GM18498 (cell line): Measurements from ENCODE around the gene PRR27.
A peak's percentile ranks its signal among the peaks of the same experiment; 100 is the strongest.

Experiments used
- ATAC-seq: cut with Tn5 transposase; IDR thresholded peaks from one replicate; pipeline ENCODE4 v1.9.1; 2021; ENCODE audit warnings: mild to moderate bottlenecking, moderate library complexity; ENCODE audit not compliant: unreplicated experiment

The PRR27 gene

DNA sequence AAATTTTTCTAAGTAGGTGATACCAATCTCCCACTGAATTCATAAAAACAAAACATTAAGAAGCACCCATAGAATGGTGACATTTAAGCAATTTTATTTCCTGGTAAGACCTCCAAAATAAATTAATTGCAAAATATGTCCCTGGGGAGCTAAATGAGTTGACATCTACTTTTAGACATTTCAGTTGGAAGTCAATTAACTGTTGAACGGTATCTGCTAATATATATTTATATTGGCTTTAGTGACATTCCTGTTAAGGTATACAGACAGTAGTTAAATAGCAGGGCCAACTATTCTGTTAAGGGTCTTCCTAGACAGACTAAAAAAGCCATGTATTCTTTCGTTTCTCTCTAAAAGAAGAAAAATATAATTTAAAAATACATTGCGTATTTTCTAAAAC, at the start of gene PRR27:
TSS of gene PRR27 (plus strand) at position 301 of the 400 bp plus-strand sequence. CDS start 139 bp downstream, outside the sequence.
- no peak for ATAC-seq

GRCh38 chr4:70110917-70111316, 43.1 kb upstream of the PRR27 start:
- ATAC-seq = no peak

GRCh38 chr4:70113656-70114055, 40.4 kb upstream of the PRR27 start:
- ATAC-seq = no peak

GRCh38 chr4:70114096-70114495, 39.9 kb upstream of the PRR27 start:
- ATAC-seq = no peak

DNA sequence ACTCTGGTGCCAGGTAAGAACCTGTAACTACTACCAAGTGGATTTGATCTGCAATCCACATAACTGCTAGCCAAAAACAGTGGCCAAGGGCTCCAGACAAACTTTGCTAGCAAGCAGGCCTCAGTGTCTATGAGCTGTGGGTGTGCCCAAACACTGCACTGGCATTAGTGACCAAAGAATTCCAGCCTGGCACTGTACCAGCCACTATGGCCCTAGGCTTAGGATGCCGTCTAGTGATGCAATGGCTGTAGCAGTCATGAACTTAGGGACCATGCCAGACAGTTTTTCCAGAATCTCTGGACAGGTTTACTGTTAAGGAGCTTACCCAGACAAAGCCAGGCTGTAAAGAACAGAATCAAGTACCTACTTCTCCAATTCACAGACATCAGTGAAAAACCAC, 33.7 kb upstream of the PRR27 start:
- no peak for ATAC-seq

DNA sequence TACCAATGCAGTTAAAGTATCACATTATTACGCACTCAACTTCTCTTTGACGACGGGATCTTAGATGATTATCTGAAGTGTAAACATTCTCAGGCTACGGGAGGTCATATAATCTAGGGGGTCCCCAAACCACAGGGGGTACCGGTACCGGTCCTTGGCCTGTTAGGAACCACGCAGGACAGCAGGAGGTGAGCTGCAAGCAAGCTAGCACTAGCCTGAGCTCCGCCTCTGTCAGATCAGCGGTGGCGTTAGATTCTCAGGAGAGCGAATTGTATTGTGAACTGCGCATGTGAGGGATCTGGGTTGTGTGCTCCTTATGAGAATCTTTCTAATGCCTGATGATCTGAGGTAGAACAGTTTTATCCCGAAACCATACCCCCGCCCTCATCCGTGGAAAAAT, 20.6 kb upstream of the PRR27 start:
- no peak for ATAC-seq

DNA sequence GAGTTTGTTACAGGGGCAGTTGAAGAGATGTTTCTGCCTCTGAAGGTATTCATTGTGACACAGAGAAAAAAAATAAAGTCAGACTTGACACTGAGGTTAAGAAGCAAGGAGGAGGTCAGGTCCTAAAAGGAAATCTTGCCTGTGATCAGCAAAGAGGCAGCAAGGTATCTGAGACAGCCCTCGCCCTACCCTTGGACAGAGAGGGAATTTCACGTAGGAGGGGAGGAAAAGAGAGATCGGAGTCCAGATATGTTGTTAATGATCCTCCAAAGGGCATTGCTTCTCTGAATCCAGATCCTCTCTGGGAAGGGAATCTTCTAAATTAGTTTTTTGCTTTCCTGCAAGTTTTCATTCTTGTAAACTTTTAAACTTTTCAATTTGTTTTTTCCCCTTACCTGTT, 15.3 kb upstream of the PRR27 start:
- no peak for ATAC-seq

DNA sequence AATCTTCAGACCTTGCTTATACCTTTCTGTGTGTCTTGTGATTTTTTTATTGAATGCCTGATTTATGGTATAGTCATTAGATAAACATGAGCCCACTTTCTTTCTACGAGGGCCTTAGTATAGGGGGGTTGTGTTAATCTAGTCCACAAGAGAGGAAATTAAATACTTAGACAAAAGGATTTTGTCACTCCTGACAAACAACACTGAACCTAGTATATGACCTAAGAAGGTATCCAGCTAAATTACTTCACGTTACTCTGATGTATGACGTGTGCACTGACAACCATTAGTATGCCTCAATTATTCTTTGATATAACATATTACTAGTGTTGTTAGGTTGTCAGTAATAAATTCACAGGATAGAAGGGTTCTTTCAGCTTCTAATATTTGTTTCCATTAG, 2.8 kb upstream of the PRR27 start:
- no peak for ATAC-seq

DNA sequence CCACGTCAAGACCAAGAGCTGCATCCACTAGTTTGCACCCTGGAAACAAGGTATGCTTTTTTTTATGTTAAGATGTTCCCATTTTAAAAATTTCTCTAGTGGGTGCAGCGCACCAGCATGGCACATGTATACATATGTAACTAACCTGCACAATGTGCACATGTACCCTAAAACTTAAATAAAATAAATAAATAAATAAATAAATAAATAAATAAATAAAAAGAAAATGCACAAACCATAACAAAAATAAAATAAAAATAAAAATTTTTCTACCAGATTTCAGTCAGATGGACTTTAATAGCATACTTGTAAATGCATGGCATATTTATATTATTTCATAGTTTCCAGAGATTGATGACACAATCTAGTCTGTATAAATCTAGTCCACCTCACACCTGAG, 1.9 kb upstream of the PRR27 start:
- ATAC-seq = no peak

DNA sequence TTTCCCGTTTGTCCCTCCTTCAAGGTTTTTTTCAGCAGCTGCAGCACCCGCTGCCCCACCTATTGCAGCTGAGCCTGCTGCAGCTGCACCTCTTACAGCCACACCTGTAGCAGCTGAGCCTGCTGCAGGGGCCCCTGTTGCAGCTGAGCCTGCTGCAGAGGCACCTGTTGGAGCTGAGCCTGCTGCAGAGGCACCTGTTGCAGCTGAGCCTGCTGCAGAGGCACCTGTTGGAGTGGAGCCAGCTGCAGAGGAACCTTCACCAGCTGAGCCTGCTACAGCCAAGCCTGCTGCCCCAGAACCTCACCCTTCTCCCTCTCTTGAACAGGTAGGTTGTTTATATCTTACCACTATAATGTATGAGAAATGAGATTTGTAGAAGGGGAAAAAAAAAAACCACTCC, 4.5 kb downstream of the PRR27 start:
- ATAC-seq = no peak

- no peak for ATAC-seq
Measured at GRCh38 chr4:70177090-70177489, 23.1 kb downstream of the PRR27 start.

DNA sequence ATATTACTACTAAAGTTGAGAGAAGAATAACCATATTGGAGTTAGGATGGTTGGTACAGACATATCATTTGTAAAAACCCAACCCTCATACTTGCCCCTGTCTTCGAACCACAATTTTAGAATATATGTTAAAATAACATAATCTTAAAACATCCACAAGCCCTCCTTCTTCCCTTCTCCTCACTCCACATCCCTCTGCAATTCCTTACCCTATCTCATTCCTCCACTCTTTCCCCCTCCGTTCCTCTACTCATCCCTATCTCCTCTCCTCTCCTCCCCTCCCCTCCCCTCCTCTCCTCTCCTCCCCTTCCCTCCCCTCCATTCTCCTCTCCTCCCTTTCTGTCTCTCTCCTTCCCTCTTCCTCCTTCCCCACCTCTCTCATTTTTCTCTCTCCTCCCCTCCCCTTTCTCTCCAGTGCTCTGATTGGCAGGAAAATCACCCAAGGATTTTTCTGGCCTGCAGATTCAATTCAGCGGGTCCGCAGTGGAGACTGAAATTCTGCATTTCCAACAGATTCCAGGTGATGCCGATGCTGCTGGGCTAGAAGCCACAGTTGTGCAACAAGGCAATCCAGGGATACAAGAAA, 24.1 kb downstream of the PRR27 start:
- no peak for ATAC-seq

- no peak for ATAC-seq
Measured at GRCh38 chr4:70179811-70180210, 25.8 kb downstream of the PRR27 start.

DNA sequence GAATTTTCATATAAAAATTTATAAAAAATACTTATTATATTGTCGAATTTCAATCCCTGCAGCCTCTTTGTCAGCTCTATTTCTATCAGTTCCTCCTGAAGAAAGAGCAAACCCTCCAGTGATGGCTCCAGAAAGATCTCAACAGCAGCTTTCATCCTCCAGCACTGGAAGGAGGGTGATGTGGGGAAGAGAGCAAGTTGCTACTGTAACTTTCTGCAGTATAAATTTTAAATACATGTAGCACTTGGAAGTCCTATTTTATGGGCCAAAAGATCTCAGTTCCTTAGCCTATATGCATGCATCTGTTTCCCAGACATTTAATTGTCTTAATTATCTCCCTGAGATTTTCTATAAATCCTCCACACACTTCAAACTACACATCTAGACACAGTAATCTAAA, 27.8 kb downstream of the PRR27 start:
- no peak for ATAC-seq

GRCh38 chr4:70182517-70183167, 28.6 kb downstream of the PRR27 start:
- no peak for ATAC-seq

DNA sequence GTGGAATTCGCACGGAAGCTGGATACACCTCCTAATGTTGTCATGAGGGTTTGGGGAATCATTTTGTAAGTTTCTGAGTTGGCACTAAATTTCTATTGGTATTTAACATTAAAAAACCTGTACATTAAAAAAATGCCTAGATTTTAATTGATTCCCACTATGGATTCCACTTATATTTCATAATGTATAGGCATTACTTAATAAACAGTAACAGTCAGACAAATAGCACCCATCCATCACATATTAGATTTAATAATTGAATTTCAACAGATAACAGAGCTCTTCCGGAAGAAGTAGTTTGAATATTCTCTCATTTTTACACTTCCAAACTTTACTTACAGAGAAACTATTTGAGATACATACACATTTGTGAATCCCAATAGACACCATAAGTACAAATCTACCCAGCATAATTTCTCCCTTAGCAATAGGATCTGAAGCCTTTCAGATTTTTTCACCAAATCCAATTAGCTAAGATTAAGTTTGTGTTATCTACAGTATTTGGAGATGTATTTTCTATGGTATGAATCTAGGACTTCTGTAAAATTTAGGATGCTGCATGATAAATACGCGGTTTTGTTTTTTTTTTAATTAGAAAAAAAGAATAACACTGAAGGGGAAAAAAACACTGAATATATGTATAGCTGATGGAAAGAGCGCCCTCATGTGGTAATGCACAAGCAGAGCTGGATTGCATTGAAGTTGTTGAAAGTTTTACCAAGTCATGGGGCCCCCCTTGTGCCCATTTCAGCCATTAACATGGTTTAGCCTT, 29.3 kb downstream of the PRR27 start:
- peak; percentile 81 for ATAC-seq

GRCh38 chr4:70183940-70184246, 29.9 kb downstream of the PRR27 start:
- ATAC-seq = no peak

DNA sequence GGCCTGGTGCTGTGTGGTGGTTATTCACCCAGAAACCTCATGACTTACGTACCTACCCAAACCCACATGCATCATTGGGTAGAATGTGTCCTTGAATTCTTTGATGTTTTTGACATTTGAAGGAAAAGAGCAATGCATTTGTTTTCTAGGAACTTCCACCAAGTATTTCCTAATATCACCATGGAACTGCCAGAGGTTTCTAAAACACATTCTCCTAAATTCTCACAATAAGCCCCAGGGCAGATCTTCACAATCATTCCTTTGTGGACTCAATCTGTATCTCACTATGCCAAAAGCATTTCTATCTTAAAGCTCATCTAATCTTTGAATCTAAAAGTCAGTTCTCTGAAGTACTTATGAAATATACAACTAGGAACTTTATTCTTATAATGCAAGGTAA, 33.2 kb downstream of the PRR27 start:
- no peak for ATAC-seq

GRCh38 chr4:70190579-70190978, 36.5 kb downstream of the PRR27 start:
- no peak for ATAC-seq

DNA sequence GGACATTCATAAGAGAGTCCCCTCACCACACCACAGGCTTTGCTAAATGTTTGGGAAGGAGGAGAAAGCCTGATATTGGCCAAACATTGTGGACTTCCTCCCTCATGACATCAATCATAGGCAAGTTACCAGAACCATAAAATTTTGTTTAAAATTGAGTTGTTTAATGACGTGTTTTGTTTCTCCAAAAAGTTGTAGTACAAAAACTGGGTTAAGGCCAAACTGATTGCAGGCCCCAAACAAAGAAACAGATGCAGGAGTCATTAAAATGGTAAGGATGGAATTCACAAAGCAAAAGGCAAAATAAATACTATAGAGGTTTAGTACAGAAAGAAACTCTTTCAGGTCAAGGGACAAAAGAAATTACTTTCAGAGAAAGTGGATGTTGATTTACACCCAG, 37.6 kb downstream of the PRR27 start:
- no peak for ATAC-seq

- ATAC-seq = no peak
Measured at GRCh38 chr4:70192895-70193294, 38.9 kb downstream of the PRR27 start.

GRCh38 chr4:70195425-70195824, 41.4 kb downstream of the PRR27 start, which contains the start of gene ODAM:
TSS of gene ODAM (plus strand) at chr4:70195725. CDS start at chr4:70196544, 819 bp downstream.
- no peak for ATAC-seq
